Astrocyte of the cerebellum (primary cell): ENCODE data around the gene ITSN1.

Experiments used
- DNase-seq: peaks from one replicate; pipeline ENCODE4 v3.0.0-alpha.2; 2011; ENCODE audit warnings: low read depth
- H3K4me3 ChIP-seq: 2 replicates; pipeline ENCODE4 v1.5.1; 2011; ENCODE audit warnings: mild to moderate bottlenecking, low read depth, low read length, moderate library complexity
- in situ Hi-C: cut with HindIII; loops from 2 replicates; pipeline ENCODE4 v1.10.0; 2017; ENCODE audit warnings: low sequenced_read_pairs
- TF ChIP-seq, protein P1 (sequence below): IDR thresholded peaks from 2 replicates; pipeline ENCODE4 v1.5.1; 2012; ENCODE audit warnings: low read length, low read depth, moderate library complexity, mild to moderate bottlenecking; ENCODE audit errors: missing control alignments

The ITSN1 gene

DNA sequence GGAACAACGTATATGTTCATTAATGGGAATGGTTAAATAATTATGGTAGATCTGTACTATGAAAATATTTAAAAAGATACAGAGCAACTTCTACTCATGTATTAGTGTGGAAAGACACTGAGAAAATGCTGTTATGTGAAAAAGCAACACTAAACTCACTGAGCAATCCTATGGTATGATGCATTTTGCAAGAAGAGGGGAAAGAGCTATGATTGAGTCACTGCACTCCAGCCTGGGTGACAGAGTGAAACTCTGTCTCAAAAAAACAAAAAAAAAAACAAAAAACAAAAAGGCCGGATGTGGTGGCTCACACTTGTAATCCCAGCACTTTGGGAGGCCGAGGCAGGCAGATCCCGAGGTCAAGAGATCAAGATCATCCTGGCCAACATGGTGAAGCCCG lies 228.9 kb downstream of the ITSN1 start:
- DNase-seq, result no peak
- in situ Hi-C loops, result no loop called here
- no peak overlapping the region for H3K4me3 ChIP-seq
- TF ChIP-seq, protein P1, sequence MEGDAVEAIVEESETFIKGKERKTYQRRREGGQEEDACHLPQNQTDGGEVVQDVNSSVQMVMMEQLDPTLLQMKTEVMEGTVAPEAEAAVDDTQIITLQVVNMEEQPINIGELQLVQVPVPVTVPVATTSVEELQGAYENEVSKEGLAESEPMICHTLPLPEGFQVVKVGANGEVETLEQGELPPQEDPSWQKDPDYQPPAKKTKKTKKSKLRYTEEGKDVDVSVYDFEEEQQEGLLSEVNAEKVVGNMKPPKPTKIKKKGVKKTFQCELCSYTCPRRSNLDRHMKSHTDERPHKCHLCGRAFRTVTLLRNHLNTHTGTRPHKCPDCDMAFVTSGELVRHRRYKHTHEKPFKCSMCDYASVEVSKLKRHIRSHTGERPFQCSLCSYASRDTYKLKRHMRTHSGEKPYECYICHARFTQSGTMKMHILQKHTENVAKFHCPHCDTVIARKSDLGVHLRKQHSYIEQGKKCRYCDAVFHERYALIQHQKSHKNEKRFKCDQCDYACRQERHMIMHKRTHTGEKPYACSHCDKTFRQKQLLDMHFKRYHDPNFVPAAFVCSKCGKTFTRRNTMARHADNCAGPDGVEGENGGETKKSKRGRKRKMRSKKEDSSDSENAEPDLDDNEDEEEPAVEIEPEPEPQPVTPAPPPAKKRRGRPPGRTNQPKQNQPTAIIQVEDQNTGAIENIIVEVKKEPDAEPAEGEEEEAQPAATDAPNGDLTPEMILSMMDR, result no peak

DNA sequence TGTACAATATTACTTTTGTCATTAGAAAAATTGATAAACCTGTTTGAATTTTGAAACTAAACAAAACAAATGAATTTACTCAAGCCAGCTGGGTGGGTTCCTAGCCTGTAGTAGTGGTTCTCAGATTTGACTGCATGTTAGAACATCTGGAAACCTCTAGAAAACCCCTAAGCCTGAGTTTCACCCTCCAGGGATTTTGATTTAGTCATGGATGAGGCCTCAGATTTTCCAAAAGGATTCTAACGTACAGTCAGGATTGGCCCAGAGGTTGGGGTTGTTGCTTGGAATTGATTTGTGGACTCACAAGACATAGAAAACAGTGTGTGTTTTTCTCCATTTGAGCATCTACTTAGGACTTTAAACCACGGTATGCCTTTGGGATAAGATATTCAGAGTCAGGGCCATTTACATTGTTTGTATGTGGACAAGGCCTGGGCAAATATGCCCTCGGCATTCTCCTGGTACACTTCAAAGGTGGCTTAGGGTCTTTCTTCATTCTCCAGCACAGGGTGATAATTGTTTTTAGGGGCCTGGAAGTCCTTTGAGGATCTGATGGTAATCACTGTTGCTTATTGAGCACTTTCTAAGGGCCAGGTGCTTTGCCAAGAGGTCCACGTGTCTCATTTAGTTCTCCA lies 230.7 kb downstream of the ITSN1 start:
- in situ Hi-C loops, result no loop called here
- DNase-seq, result no peak
- TF ChIP-seq, protein P1, result no peak
- H3K4me3 ChIP-seq, result no peak overlapping the region

DNA sequence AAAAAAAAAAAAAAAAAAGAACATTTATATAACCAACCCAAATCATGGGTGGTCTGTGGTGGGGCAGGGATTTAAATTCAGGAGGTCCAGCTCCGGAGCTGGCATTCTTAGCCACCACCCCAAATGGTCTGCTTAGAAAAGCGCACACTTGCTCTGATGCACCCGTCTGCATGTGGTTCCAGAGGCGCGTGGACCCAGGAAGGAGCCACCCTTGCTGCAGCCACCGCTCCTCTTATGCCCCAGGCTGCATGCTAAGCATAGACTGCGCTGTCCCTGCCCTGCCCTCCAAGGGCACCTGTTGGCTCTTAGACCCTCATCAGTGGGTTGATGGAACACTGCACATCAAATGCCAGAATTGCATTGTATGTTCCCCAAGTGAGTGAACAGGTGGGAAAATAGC lies 231.9 kb downstream of the ITSN1 start:
- in situ Hi-C loops, result no loop called here
- H3K4me3 ChIP-seq, result no peak overlapping the region
- no peak for DNase-seq
- TF ChIP-seq, protein P1, result no peak

DNA sequence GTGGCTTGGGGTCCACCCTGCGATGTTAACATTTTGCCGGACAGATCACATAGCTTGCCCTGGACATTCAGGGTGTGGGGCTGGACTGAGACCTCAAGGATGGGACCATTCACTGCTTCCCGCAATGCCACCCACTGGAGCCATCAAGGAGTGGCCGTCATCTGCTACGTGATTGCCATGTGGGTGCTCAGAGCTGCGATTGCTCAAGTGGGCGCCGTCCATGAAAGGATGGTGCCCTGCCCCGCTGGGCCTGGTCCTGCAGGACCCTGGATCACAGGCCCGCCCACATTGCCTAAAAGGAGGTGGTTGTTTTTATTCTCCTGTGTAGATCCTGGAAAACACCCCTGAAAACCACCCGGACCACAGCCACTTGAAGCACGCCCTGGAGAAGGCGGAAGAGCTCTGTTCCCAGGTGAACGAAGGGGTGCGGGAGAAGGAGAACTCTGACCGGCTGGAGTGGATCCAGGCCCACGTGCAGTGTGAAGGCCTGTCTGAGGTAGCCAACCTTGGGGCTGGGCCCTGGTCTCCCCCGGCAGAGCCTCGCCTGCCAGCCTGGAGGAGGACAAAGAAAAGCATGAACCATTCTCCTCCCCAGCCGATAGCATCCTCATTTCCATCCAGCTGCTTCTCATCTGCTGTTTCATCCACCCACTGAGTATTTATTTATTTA lies 232.9 kb downstream of the ITSN1 start:
- TF ChIP-seq, protein P1, result no peak
- DNase-seq, result no peak
- H3K4me3 ChIP-seq, result no peak overlapping the region
- in situ Hi-C loops, result no loop called here

DNA sequence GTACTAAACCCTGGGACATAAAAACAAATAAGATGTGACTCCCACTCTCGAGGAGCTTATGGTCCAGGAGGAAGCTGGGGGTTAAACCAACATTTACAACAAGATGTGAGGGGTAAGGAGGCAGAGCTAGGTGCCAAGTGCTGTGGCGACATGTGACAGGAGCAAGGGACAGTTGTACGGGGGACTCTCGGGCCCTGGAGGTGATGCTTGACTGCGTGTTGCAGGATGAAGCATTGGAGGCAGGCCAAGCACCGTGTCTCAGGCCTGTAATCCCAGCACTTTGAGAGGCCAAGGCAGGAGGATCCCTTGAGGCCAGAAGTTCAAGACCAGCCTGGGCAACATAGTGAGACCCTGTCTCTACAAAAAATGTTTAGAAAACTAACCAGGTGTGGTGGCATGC lies 236.5 kb downstream of the ITSN1 start:
- no peak for DNase-seq
- no peak overlapping the region for H3K4me3 ChIP-seq
- in situ Hi-C loops, result no loop called here
- TF ChIP-seq, protein P1, result no peak

DNA sequence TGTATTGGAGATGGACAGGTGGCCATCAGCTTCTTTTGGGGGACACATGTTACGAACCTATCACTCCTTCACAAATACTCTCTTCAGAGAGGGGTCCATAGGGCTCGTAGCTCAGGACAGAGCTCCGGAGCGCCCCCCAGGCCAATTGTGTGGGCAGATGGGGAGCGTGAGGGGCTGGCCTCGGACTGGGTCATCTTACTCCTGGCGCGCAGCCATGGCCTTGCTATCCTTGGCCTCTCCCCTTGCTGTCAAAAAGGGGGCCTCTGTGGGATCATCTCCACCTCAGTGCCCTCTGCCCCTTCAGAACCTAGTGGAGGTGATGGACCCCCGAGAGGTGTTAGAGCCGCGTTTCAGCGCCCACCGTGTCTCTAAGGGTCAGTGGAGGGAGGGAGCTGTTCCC lies 238.3 kb downstream of the ITSN1 start:
- H3K4me3 ChIP-seq, result no peak overlapping the region
- TF ChIP-seq, protein P1, result no peak
- in situ Hi-C loops, result no loop called here
- no peak for DNase-seq
